Vagina (tissue), 2 donors: Measurements from ENCODE around the gene ZNF107.

Experiments
- POLR2A ChIP-seq, 2 donors: fragments of 450-650 bp; IDR thresholded peaks; one replicate each; pipeline ENCODE4 v1.6.1; 2017; ENCODE audit warnings: antibody characterized with exemption in 2 of 2, mild to moderate bottlenecking in 2 of 2, moderate library complexity in 2 of 2
- POLR2AphosphoS5 ChIP-seq, 2 donors: sonication (generic); formaldehyde crosslinking; IDR thresholded peaks; one replicate each; pipeline ENCODE4 v1.9.0; 2017; ENCODE audit warnings: antibody characterized with exemption in 2 of 2, mild to moderate bottlenecking in 2 of 2, low read depth in 1 of 2; ENCODE audit not compliant: insufficient read depth in 1 of 2
- TF ChIP-seq, protein P1 (sequence below), 3 experiments: fragments of 450-650 bp in 2 of 3; fragments of 200-600 bp in 1 of 3; sonication (generic) in 1 of 3; IDR thresholded peaks; one replicate each; pipeline ENCODE4 v1.5.1; 2017 to 2019; ENCODE audit warnings: antibody characterized with exemption in 3 of 3, mild to moderate bottlenecking in 2 of 3, moderate library complexity in 2 of 3

DNA sequence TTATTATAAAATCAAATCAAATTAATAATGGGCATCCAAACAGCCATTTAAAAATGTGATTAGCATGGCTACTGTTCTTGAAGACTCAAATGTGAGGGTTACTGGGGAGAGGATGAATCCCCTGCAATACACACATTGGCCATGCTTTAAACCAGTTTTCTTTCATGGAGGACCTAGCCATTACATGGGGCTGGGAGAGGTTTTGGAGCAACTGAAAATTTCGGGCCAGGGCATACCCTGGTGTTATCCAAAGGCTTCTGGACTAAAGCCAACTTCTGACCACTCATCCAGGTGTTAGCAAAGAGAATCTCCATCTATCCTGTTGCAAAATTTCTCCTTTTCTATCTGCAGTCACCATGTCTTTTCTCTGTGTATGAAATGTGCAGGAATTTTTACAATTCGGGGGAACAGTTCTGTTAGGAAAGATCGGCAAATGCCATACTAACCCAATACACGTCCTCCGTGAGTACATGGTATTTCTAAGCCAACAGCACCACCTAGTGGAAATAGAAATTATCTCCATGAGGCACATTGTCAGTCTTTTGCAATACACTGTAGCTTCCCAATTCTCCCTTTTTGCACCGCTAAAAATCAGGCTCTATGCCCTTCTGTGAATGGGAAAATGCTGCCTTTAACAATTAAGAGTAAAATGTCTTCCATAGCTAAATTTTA is 47.0 kb upstream of the ZNF107 start:
- TF ChIP-seq, protein P1, sequence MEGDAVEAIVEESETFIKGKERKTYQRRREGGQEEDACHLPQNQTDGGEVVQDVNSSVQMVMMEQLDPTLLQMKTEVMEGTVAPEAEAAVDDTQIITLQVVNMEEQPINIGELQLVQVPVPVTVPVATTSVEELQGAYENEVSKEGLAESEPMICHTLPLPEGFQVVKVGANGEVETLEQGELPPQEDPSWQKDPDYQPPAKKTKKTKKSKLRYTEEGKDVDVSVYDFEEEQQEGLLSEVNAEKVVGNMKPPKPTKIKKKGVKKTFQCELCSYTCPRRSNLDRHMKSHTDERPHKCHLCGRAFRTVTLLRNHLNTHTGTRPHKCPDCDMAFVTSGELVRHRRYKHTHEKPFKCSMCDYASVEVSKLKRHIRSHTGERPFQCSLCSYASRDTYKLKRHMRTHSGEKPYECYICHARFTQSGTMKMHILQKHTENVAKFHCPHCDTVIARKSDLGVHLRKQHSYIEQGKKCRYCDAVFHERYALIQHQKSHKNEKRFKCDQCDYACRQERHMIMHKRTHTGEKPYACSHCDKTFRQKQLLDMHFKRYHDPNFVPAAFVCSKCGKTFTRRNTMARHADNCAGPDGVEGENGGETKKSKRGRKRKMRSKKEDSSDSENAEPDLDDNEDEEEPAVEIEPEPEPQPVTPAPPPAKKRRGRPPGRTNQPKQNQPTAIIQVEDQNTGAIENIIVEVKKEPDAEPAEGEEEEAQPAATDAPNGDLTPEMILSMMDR (IDR thresholded peaks at IDR 0.05), result peak; percentile 44 to 69 (median 52)
- TF ChIP-seq POLR2A (IDR thresholded peaks at IDR 0.05) (no peak), POLR2AphosphoS5 (IDR thresholded peaks at IDR 0.05; ENCODE audit: insufficient read depth in 1 of 2, low read depth in 1 of 2) (no peak)
